Measurements from ENCODE around the gene LONRF3.

DNA sequence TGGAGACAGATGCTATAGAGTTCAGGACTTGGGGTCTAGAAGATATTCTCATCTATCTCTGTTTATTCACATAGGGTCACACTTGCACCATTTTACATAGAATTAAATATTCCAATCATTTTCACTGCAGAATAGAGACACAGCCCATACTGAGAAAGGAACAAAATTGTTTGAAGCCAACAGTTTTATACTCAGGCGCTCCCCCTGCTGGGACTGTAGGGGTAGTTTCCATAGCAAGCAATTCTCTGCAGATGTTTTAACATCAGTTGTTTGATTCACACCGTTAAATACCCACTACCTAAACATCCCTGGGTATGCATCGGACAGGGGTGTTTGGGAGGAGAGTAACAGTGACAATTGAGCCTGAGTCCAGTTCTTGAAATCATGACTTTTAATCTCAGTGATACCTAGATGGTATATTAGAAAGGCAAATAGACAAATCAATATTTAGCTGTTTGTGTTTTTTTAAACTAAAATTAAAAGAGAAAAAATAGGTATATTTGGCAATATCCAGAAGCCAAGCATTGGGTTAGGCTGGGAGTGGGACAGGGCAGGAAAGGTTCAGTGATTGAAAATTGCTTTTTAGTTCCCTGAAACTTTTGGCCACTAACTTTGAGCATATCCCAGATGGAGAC, 33.8 kb downstream of the LONRF3 start:
- TF ChIP-seq ATF3 (CRISPR knock-in tag; IDR thresholded peaks at IDR 0.05): no peak
- TF ChIP-seq THAP8 (CRISPR knock-in tag; IDR thresholded peaks at IDR 0.05; ENCODE audit: borderline replicate concordance): no peak
- TF ChIP-seq POLR2AphosphoS5 (IDR thresholded peaks at IDR 0.05; ENCODE audit: low read depth, low read length): no peak
- no peak for TF ChIP-seq ZFP36 (IDR thresholded peaks at IDR 0.05; ENCODE audit: borderline replicate concordance, low read depth, low read length, partially characterized antibody)
- TF ChIP-seq PHF20 (CRISPR knock-in tag; IDR thresholded peaks at IDR 0.05): no peak
- TF ChIP-seq, protein P1, sequence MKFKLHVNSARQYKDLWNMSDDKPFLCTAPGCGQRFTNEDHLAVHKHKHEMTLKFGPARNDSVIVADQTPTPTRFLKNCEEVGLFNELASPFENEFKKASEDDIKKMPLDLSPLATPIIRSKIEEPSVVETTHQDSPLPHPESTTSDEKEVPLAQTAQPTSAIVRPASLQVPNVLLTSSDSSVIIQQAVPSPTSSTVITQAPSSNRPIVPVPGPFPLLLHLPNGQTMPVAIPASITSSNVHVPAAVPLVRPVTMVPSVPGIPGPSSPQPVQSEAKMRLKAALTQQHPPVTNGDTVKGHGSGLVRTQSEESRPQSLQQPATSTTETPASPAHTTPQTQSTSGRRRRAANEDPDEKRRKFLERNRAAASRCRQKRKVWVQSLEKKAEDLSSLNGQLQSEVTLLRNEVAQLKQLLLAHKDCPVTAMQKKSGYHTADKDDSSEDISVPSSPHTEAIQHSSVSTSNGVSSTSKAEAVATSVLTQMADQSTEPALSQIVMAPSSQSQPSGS (CRISPR knock-in tag; IDR thresholded peaks at IDR 0.05): no peak
- no peak for TF ChIP-seq NPAS2 (CRISPR knock-in tag; IDR thresholded peaks at IDR 0.05; ENCODE audit: borderline replicate concordance)
- no peak for TF ChIP-seq EZH2 (conservative IDR thresholded peaks at IDR 0.05; ENCODE audit: low read depth, low read length)
- TF ChIP-seq, protein P2, sequence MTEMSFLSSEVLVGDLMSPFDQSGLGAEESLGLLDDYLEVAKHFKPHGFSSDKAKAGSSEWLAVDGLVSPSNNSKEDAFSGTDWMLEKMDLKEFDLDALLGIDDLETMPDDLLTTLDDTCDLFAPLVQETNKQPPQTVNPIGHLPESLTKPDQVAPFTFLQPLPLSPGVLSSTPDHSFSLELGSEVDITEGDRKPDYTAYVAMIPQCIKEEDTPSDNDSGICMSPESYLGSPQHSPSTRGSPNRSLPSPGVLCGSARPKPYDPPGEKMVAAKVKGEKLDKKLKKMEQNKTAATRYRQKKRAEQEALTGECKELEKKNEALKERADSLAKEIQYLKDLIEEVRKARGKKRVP (CRISPR knock-in tag; IDR thresholded peaks at IDR 0.05): no peak
- no peak for TF ChIP-seq HDAC2 (CRISPR knock-in tag; IDR thresholded peaks at IDR 0.05)
- TF ChIP-seq CTCF (CRISPR knock-in tag; IDR thresholded peaks at IDR 0.05): 0 out of 2 replicates have a peak, but pooled peaks have one; percentile 21

Data from HepG2 (cell line).